Ureter (tissue), 1 donor: ENCODE results near the gene SLC25A42. TPM values are rescaled to one million over a fixed set of nuclear protein-coding genes. Genes with fewer than 3 reads are reported as not detected.

Experiments
- DNase-seq: peaks from one replicate; pipeline ENCODE4 v3.0.0-alpha.2; 2020; ENCODE audit warnings: low spot score
- total RNA-seq: library from RNA; stranded (reverse); gene quantifications from one replicate; pipeline ENCODE4 v1.2.4, GENCODE V29; 2023
- donor health status: DM: yes; HTN: yes; CAD: no.

SLC25A42 gene
- total RNA-seq, 1 donor from 2014 or later, result 19.6 TPM

DNA sequence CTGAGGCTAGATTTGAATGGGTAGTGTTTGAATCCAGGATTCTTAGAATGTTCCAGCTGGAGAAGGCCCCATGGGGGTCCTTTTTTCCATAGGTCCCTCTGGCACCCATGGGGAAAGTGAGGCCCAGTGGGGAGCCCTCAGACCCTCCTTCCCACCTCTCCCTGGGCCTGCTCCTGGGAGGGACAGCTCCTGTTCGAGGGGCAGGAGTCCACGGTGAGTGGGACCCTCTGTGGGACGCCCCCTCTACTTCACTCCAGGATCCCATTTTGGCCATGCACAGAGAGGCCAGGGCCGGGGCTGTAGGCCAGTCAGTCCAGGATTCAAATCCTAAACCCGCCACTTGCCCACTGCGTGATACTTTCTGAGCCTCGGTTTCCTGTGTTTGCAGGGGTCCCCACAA, 98.7 kb downstream of the SLC25A42 start:
- no peak for DNase-seq

Other genes with a start within 250 kb of the SLC25A42 start
- 83.4 TPM for gene UPF1, start 232.0 kb upstream of the SLC25A42 start, total RNA-seq
- 0.55 TPM for gene CERS1, start 167.8 kb upstream of the SLC25A42 start, total RNA-seq
- gene COPE, start 144.6 kb upstream of the SLC25A42 start, total RNA-seq, result 149 TPM
- 34.4 TPM for gene DDX49, start 144.3 kb upstream of the SLC25A42 start, total RNA-seq
- 23.2 TPM for gene HOMER3, start 122.8 kb upstream of the SLC25A42 start, total RNA-seq
- 99.6 TPM for gene SUGP2, start 30.5 kb upstream of the SLC25A42 start, total RNA-seq
- gene ARMC6, start 30.4 kb upstream of the SLC25A42 start, total RNA-seq, result 42.2 TPM
- gene TMEM161A, start 74.5 kb downstream of the SLC25A42 start, total RNA-seq, result 25.3 TPM
- 4.4 TPM for gene MEF2B, start 106.3 kb downstream of the SLC25A42 start, total RNA-seq
- gene BORCS8, start 128.2 kb downstream of the SLC25A42 start, total RNA-seq, result 58.0 TPM
- gene RFXANK, start 128.3 kb downstream of the SLC25A42 start, total RNA-seq, result 50.6 TPM
- gene NR2C2AP, start 139.4 kb downstream of the SLC25A42 start, total RNA-seq, result 24.1 TPM
- gene NCAN, start 148.0 kb downstream of the SLC25A42 start, total RNA-seq, result not detected
- gene TM6SF2, start 209.3 kb downstream of the SLC25A42 start, total RNA-seq, result 1.8 TPM